ENCODE measurements around the gene KLLN. TPM values are rescaled to one million over a fixed set of nuclear protein-coding genes. Genes with fewer than 3 reads are reported as not detected.
"Not testable (repeated sequence)": the region's sequence is repeated elsewhere in the genome, so short reads cannot be mapped to it uniquely, and the experiment has no call there.

Gene KLLN
- total RNA-seq, 3 donors from 2014 or later: 0.44 to 1.1 (median 0.66) TPM

- no peaks in the 10 kb centered on the region for H3K36me3 ChIP-seq
- no peak for TF ChIP-seq POLR2AphosphoS5 (IDR thresholded peaks at IDR 0.05)
- TF ChIP-seq, protein P1, sequence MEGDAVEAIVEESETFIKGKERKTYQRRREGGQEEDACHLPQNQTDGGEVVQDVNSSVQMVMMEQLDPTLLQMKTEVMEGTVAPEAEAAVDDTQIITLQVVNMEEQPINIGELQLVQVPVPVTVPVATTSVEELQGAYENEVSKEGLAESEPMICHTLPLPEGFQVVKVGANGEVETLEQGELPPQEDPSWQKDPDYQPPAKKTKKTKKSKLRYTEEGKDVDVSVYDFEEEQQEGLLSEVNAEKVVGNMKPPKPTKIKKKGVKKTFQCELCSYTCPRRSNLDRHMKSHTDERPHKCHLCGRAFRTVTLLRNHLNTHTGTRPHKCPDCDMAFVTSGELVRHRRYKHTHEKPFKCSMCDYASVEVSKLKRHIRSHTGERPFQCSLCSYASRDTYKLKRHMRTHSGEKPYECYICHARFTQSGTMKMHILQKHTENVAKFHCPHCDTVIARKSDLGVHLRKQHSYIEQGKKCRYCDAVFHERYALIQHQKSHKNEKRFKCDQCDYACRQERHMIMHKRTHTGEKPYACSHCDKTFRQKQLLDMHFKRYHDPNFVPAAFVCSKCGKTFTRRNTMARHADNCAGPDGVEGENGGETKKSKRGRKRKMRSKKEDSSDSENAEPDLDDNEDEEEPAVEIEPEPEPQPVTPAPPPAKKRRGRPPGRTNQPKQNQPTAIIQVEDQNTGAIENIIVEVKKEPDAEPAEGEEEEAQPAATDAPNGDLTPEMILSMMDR (IDR thresholded peaks at IDR 0.05): no peak
- no peak for TF ChIP-seq POLR2A (IDR thresholded peaks at IDR 0.05)
- peaks cover 0 to 17% of the 10 kb centered on the region in 2 donors for H3K4me1 ChIP-seq
- no peaks in the 10 kb centered on the region for H3K27me3 ChIP-seq
- peak overlapping the region; percentile 95 to 98 for H3K27ac ChIP-seq
- H3K4me3 ChIP-seq: peak overlapping the region; percentile 72 to 91 (median 73)
- no peak for DNase-seq (ENCODE audit: low spot score in 2 of 2)
- no peaks in the 10 kb centered on the region for H3K9me3 ChIP-seq
- intact Hi-C loops (cut with DNase I; ENCODE audit: low total_unique reads): no loop called here
These were observed 2.0 kb upstream of the KLLN start for GRCh38 chr10:87865241-87865881.

GRCh38 chr10:87864496-87865059, 1.2 kb upstream of the KLLN start:
- Histone ChIP-seq H3K9me3 (no peaks in the 10 kb centered on the region), H3K4me1 (peaks cover 0 to 19% of the 10 kb centered on the region in 2 donors), H3K27me3 (no peaks in the 10 kb centered on the region), H3K27ac (peak overlapping the region; percentile 95 to 98), H3K4me3 (peak overlapping the region; percentile 72 to 91 (median 73)), H3K36me3 (no peaks in the 10 kb centered on the region)
- TF ChIP-seq POLR2AphosphoS5 (IDR thresholded peaks at IDR 0.05): no peak
- TF ChIP-seq, protein P1 (IDR thresholded peaks at IDR 0.05): no peak
- TF ChIP-seq POLR2A (IDR thresholded peaks at IDR 0.05): no peak
- no peak for DNase-seq (ENCODE audit: low spot score in 2 of 2)
- intact Hi-C loops (cut with DNase I; ENCODE audit: low total_unique reads): no loop called here

DNA sequence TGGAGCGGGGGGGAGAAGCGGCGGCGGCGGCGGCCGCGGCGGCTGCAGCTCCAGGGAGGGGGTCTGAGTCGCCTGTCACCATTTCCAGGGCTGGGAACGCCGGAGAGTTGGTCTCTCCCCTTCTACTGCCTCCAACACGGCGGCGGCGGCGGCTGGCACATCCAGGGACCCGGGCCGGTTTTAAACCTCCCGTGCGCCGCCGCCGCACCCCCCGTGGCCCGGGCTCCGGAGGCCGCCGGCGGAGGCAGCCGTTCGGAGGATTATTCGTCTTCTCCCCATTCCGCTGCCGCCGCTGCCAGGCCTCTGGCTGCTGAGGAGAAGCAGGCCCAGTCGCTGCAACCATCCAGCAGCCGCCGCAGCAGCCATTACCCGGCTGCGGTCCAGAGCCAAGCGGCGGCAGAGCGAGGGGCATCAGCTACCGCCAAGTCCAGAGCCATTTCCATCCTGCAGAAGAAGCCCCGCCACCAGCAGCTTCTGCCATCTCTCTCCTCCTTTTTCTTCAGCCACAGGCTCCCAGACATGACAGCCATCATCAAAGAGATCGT, 690 bp upstream of the KLLN start:
- DNase-seq (ENCODE audit: low spot score in 2 of 2): not testable (repeated sequence)

DNA sequence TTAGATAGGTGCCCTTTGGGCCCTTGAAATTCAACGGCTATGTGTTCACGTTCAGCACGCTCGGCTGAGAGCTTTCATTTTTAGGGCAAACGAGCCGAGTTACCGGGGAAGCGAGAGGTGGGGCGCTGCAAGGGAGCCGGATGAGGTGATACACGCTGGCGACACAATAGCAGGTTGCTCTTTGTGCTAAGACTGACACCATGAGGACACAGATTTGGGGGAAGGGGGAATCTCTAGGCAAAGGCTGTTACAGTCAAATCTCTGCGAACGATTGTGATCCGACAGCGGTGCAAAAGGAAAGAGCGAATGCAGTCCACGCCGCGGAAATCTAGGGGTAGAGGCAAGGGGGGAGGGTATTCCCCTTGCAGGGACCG, 667 bp downstream of the KLLN start:
- intact Hi-C loops (cut with DNase I; ENCODE audit: low total_unique reads): no loop called here
- H3K9me3 ChIP-seq: no peaks in the 10 kb centered on the region
- H3K27ac ChIP-seq: peak overlapping the region; percentile 95 to 98
- TF ChIP-seq POLR2AphosphoS5 (IDR thresholded peaks at IDR 0.05) (no peak), POLR2A (IDR thresholded peaks at IDR 0.05) (no peak)
- TF ChIP-seq, protein P1 (IDR thresholded peaks at IDR 0.05): no peak
- peak overlapping the region; percentile 72 to 91 (median 73) for H3K4me3 ChIP-seq
- H3K4me1 ChIP-seq: peaks cover 0 to 12% of the 10 kb centered on the region in 2 donors
- peak in 1 of 2 donors; percentile 43 for DNase-seq (ENCODE audit: low spot score in 2 of 2)
- H3K36me3 ChIP-seq: no peaks in the 10 kb centered on the region
- H3K27me3 ChIP-seq: no peaks in the 10 kb centered on the region

More for the DNA sequence above, 690 bp upstream of the KLLN start:
- H3K9me3 ChIP-seq; intact Hi-C loops (cut with DNase I; ENCODE audit: low total_unique reads); H3K36me3 ChIP-seq; H3K27me3 ChIP-seq: not testable (repeated sequence)
- H3K4me1 ChIP-seq: peaks cover 0 to 19% of the 10 kb centered on the region in 2 donors
- peak overlapping the region; percentile 72 to 91 (median 73) for H3K4me3 ChIP-seq
- H3K27ac ChIP-seq: peak overlapping the region; percentile 95 to 98

DNA sequence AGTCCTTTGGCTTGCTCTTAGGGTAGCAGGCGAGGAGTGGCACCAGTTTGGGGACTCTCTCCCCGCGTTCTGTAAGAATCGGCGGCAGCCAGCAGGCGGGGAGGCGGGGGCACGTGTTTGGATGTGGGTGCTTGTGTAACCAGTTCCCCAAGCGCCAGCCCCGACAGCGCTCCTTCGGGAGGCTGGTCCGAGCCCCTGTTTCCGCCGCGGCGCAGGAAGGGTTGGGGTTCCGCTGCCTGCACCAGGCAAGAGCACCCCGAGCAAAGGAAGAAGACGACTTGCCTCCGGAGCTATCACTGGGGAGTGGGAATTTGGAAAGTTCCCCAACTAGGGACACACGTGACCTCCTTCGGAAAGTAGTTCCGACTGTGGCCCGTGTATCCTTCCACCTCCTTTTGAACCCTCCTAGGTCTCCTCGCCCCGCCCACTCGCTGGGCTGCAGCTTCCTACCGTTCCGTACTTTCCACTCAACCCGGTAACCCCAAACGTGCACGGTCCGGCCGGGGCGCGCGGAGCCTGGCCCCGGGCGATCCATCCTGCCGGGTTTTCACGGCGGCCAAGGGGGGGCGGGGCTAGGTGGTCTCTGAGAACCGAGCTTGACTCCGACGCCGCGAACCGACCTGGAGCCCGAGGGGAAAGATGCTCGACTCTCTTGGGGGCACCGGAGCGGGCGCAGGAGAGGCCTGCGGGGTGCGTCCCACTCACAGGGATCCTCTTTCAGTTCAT, 1.2 kb downstream of the KLLN start:
- no peaks in the 10 kb centered on the region for H3K36me3 ChIP-seq
- peak overlapping the region; percentile 72 to 91 (median 73) for H3K4me3 ChIP-seq
- intact Hi-C loops (cut with DNase I; ENCODE audit: low total_unique reads): no loop called here
- peaks cover 0 to 12% of the 10 kb centered on the region in 2 donors for H3K4me1 ChIP-seq
- TF ChIP-seq POLR2A (IDR thresholded peaks at IDR 0.05): peak; percentile 23
- TF ChIP-seq POLR2AphosphoS5 (IDR thresholded peaks at IDR 0.05): peak; percentile 70 to 85 (median 83)
- TF ChIP-seq, protein P1 (IDR thresholded peaks at IDR 0.05): peak in 2 of 3 donors; percentile 8 to 10
- peak overlapping the region; percentile 95 to 98 for H3K27ac ChIP-seq
- DNase-seq (ENCODE audit: low spot score in 2 of 2): peak; percentile 93 to 94
- no peaks in the 10 kb centered on the region for H3K27me3 ChIP-seq
- H3K9me3 ChIP-seq: no peaks in the 10 kb centered on the region

Data from breast epithelium (tissue), 4 donors.